Sciatic nerve (tissue), 1 donor: ENCODE results near the gene KIF7. TPM values are rescaled to one million over a fixed set of nuclear protein-coding genes. Genes with fewer than 3 reads are reported as not detected.

ENCODE experiments used
- total RNA-seq: library from RNA; stranded (reverse); fragmentation: NEBNext Ultra II Directional; extraction: Animal tissue kit (Norgen Biotek cat#: 25700); gene quantifications from one replicate; pipeline ENCODE4 v1.2.1, GENCODE V29; 2021
- donor health status: DM: no; HTN: no; CAD: no.

The KIF7 gene
- total RNA-seq, 1 donor from 2014 or later = 9.2 TPM

Other genes with a start within 250 kb of the KIF7 start
- not detected for gene RHCG, start 158.9 kb downstream of the KIF7 start, total RNA-seq
- 0.22 TPM for gene TICRR, start 80.0 kb downstream of the KIF7 start, total RNA-seq
- 57.4 TPM for gene PLIN1, start 23.9 kb upstream of the KIF7 start, total RNA-seq
- 6.2 TPM for gene PEX11A, start 35.3 kb upstream of the KIF7 start, total RNA-seq
- gene WDR93, start 35.3 kb upstream of the KIF7 start, total RNA-seq = not detected
- 2.1 TPM for gene MESP1, start 95.8 kb upstream of the KIF7 start, total RNA-seq
- 0.45 TPM for gene MESP2, start 120.9 kb upstream of the KIF7 start, total RNA-seq
- gene ANPEP, start 159.4 kb upstream of the KIF7 start, total RNA-seq = 53.7 TPM
- 41.8 TPM for gene AP3S2, start 238.5 kb upstream of the KIF7 start, total RNA-seq